HepG2 (cell line): ENCODE data around the gene NAPG. TPM values are rescaled to one million over a fixed set of nuclear protein-coding genes. Genes with fewer than 3 reads are reported as not detected.

Experiments used
- CAMTA2 ChIP-seq: sonication (generic); formaldehyde crosslinking; IDR thresholded peaks from 2 replicates; pipeline ENCODE4 v1.4.0; 2020; ENCODE audit warnings: mild to moderate bottlenecking, missing genetic modification reagents, borderline replicate concordance
- ELF3 ChIP-seq: IDR thresholded peaks from 2 replicates; pipeline ENCODE4 v1.6.1; 2016; ENCODE audit warnings: missing genetic modification reagents, missing compliant biosample characterization
- FOXK2 ChIP-seq: fragments of 450-650 bp; IDR thresholded peaks from 2 replicates; pipeline ENCODE4 v1.6.1; 2016
- FOXO1 ChIP-seq: sonication (generic); formaldehyde crosslinking; IDR thresholded peaks from 2 replicates; pipeline ENCODE4 v1.4.0; 2020; ENCODE audit warnings: missing genetic modification reagents
- MAFG ChIP-seq: sonication (generic); formaldehyde crosslinking; IDR thresholded peaks from 2 replicates; pipeline ENCODE4 v1.5.1; 2020; ENCODE audit warnings: mild to moderate bottlenecking, missing genetic modification reagents
- NFYB ChIP-seq: sonication (generic); formaldehyde crosslinking; IDR thresholded peaks from 2 replicates; pipeline ENCODE4 v1.4.0; 2020; ENCODE audit warnings: missing genetic modification reagents
- TAF15 ChIP-seq: fragments of 200-400 bp; formaldehyde crosslinking; IDR thresholded peaks from one replicate; pipeline ENCODE4 v1.6.1; 2018; ENCODE audit warnings: mild to moderate bottlenecking, low read depth, low read length; ENCODE audit not compliant: poor library complexity, severe bottlenecking
- YY1 ChIP-seq: IDR thresholded peaks from 2 replicates; pipeline ENCODE4 v1.6.1; 2011; ENCODE audit warnings: low read length, low read depth, moderate library complexity, mild to moderate bottlenecking; ENCODE audit not compliant: insufficient read depth, insufficient replicate concordance
- ZFP36L1 ChIP-seq: sonication (generic); formaldehyde crosslinking; IDR thresholded peaks from 2 replicates; pipeline ENCODE4 v1.8.0; 2022; ENCODE audit warnings: mild to moderate bottlenecking, missing genetic modification reagents, moderate library complexity
- ZFP82 ChIP-seq: sonication (generic); formaldehyde crosslinking; IDR thresholded peaks from 2 replicates; pipeline ENCODE4 v1.5.1; 2020; ENCODE audit warnings: mild to moderate bottlenecking, missing genetic modification reagents, borderline replicate concordance
- ZNF354B ChIP-seq: sonication (generic); formaldehyde crosslinking; IDR thresholded peaks from 2 replicates; pipeline ENCODE4 v1.8.0; 2022; ENCODE audit warnings: mild to moderate bottlenecking, missing genetic modification reagents
- polyA plus RNA-seq, 8 experiments: library from polyadenylated mRNA; depleted of rRNA in 3 of 8; stranded (reverse) in 7 of 8; unstranded in 1 of 8; fragments of >200 nt; fragmentation: Illumina TruSeq in 4 of 8; extraction: Trizol in 4 of 8; gene quantifications; 2 replicates each; pipeline versions ENCODE4 v1.2.1 to v1.2.3, GENCODE V29; 2011 to 2016; ENCODE audit warnings: low read depth in 4 of 8, missing spikeins in 1 of 8, mixed read lengths in 1 of 8; ENCODE audit not compliant: insufficient read depth in 1 of 8
- total RNA-seq, 5 experiments: library from RNA; depleted of rRNA; stranded (reverse); fragments of >200 nt; fragmentation: Illumina TruSeq; extraction: Trizol; gene quantifications; 2 replicates each; pipeline ENCODE4 v1.2.3, GENCODE V29; 2016; ENCODE audit warnings: low read depth in 1 of 5
- TF ChIP-seq, protein P1 (sequence below): sonication (generic); formaldehyde crosslinking; IDR thresholded peaks from 2 replicates; pipeline ENCODE4 v1.4.0; 2020; ENCODE audit warnings: mild to moderate bottlenecking, missing genetic modification reagents
- TF ChIP-seq, protein P2 (sequence below): IDR thresholded peaks from 2 replicates; pipeline ENCODE4 v1.6.1; 2016; ENCODE audit warnings: missing biosample characterization, missing genetic modification reagents, low read depth
- TF ChIP-seq, protein P3 (sequence below): sonication (generic); formaldehyde crosslinking; IDR thresholded peaks from 2 replicates; pipeline ENCODE4 v1.4.0; 2020; ENCODE audit warnings: mild to moderate bottlenecking, missing genetic modification reagents
- TF ChIP-seq, protein P4 (sequence below): sonication (generic); formaldehyde crosslinking; IDR thresholded peaks from 2 replicates; pipeline ENCODE4 v1.5.0; 2020; ENCODE audit warnings: mild to moderate bottlenecking, missing genetic modification reagents

The NAPG gene
- total and polyA plus RNA-seq, 2 of the 13 experiments (the other 11 are each of a cell fraction or from before 2014, with no cell fraction given), result 19.8 to 34.4 TPM

DNA sequence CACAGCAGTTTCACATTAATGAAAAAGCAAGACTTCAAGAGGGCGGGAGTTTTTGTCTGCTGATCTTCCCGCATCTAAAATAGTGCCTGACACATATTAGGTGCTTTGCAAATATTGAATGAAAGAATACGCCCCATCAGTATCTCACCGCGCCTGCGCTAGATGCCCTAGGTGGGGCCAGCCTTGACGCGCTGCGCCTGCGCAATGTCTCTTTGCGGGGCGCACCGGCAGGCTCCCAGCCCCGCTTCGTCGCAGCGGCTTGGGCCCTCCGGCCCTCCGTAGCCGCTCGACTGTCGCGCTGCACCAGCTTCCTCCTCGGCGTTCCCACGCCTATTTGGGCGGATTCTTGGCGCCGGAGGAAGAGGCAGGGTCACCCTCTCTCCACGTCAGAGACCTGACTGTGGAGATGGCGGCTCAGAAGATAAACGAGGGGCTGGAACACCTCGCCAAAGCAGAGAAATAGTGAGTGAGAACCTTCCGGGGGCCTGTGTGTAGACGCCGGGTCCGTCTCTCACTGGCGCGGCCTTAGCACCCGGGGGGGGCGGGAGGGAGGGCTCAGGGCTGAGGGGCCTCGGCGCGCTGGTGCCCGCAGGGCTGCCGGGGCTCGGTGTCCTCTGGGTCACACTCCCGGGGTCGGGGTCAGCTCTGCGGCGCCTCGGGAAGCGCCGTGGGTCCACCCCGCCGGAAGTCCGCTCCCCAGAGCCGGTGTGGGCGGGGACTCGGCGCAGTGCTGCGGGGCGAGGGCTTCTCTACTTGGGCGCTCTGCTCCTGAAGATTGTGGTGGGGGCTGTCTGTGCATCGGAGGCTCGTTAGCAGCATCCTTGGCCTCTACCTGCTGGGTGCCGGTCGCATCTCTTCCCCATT, at the start of gene NAPG (continued):
- TF ChIP-seq, protein P1, sequence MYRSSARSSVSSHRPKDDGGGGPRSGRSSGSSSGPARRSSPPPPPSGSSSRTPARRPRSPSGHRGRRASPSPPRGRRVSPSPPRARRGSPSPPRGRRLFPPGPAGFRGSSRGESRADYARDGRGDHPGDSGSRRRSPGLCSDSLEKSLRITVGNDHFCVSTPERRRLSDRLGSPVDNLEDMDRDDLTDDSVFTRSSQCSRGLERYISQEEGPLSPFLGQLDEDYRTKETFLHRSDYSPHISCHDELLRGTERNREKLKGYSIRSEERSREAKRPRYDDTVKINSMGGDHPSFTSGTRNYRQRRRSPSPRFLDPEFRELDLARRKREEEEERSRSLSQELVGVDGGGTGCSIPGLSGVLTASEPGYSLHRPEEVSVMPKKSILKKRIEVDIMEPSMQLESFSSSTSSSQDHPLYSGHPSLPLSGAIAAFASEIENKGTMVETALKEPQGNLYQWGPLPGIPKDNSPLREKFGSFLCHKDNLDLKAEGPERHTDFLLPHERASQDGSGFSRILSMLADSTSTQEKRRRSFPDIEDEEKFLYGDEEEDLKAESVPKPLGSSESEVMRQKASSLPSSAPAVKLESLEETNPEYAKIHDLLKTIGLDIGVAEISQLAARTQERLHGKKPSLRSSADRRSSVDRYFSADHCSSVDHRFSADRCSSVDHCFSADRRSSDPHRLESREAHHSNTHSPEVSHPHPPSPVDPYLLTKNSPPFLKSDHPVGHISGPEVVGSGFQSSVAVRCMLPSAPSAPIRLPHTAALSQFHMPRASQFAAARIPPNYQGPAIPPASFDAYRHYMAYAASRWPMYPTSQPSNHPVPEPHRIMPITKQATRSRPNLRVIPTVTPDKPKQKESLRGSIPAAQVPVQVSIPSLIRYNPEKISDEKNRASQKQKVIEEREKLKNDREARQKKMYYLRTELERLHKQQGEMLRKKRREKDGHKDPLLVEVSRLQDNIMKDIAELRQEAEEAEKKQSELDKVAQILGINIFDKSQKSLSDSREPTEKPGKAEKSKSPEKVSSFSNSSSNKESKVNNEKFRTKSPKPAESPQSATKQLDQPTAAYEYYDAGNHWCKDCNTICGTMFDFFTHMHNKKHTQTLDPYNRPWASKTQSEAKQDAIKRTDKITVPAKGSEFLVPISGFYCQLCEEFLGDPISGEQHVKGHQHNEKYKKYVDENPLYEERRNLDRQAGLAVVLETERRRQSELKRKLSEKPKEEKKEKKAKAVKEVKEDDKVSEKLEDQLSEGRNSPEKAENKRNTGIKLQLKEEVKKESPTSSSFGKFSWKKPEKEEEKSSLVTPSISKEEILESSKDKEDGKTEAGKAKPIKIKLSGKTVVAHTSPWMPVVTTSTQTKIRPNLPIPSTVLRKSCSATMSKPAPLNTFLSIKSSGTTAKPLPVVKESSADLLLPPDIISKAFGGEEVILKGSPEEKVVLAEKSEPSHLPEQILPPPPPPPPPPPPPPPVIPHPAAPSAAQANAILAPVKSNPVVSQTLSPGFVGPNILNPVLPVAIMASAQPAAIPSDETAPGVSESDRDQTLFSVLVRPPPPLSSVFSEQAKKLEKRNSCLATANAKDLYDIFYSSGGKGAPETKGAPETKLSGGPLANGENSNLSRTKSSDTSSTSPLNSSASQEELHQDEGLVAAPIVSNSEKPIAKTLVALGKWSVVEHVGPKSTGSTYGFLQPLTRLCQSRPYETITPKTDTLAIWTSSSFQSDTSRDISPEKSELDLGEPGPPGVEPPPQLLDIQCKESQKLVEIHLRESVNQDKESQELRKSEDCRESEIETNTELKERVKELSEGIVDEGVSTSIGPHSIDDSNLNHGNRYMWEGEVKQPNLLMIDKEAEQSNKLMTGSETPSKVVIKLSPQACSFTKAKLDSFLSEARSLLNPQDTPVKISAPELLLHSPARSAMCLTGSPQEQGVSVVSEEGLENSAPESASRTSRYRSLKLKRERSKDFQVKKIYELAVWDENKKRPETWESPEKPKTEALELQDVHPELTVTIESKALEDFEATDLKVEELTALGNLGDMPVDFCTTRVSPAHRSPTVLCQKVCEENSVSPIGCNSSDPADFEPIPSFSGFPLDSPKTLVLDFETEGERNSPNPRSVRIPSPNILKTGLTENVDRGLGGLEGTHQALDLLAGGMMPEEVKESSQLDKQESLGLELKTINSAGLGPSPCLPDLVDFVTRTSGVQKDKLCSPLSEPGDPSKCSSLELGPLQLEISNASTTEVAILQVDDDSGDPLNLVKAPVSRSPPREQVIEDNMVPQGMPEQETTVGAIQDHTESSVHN, result no peak
- TF ChIP-seq ZNF354B (CRISPR knock-in tag), result no peak
- TF ChIP-seq, protein P2, sequence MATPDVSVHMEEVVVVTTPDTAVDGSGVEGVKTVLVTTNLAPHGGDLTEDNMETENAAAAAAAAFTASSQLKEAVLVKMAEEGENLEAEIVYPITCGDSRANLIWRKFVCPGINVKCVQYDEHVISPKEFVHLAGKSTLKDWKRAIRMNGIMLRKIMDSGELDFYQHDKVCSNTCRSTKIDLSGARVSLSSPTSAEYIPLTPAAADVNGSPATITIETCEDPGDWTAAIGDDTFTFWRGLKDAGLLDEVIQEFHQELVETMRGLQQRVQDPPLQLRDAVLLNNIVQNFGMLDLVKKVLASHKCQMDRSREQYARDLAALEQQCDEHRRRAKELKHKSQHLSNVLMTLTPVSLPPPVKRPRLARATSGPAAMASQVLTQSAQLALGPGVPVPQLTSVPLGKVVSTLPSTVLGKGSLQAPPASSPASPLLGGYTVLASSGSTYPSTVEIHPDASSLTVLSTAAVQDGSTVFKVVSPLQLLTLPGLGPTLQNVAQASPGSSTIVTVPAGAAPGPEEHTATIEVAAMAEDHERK, result 0 out of 2 replicates have a peak, but pooled peaks have one; percentile 51
- TF ChIP-seq FOXO1, result peak; percentile 37; the same call in 1 of the 2 replicates
- peak; percentile 98 for TF ChIP-seq ELF3
- TF ChIP-seq YY1, result peak; percentile 71
- TF ChIP-seq, protein P3, sequence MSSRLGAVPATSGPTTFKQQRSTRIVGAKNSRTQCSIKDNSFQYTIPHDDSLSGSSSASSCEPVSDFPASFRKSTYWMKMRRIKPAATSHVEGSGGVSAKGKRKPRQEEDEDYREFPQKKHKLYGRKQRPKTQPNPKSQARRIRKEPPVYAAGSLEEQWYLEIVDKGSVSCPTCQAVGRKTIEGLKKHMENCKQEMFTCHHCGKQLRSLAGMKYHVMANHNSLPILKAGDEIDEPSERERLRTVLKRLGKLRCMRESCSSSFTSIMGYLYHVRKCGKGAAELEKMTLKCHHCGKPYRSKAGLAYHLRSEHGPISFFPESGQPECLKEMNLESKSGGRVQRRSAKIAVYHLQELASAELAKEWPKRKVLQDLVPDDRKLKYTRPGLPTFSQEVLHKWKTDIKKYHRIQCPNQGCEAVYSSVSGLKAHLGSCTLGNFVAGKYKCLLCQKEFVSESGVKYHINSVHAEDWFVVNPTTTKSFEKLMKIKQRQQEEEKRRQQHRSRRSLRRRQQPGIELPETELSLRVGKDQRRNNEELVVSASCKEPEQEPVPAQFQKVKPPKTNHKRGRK, result no peak
- no peak for TF ChIP-seq FOXK2
- no peak for TF ChIP-seq CAMTA2
- no peak for TF ChIP-seq TAF15
- TF ChIP-seq, protein P4, sequence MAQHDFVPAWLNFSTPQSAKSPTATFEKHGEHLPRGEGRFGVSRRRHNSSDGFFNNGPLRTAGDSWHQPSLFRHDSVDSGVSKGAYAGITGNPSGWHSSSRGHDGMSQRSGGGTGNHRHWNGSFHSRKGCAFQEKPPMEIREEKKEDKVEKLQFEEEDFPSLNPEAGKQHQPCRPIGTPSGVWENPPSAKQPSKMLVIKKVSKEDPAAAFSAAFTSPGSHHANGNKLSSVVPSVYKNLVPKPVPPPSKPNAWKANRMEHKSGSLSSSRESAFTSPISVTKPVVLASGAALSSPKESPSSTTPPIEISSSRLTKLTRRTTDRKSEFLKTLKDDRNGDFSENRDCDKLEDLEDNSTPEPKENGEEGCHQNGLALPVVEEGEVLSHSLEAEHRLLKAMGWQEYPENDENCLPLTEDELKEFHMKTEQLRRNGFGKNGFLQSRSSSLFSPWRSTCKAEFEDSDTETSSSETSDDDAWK (CRISPR knock-in tag), result no peak
- no peak for TF ChIP-seq NFYB (CRISPR knock-in tag)
- no peak for TF ChIP-seq MAFG (CRISPR knock-in tag)
- TF ChIP-seq ZFP82, result no peak
- no peak for TF ChIP-seq ZFP36L1
